IMR-90 (cell line): ENCODE data around the gene ZNF800. TPM values are rescaled to one million over a fixed set of nuclear protein-coding genes. Genes with fewer than 3 reads are reported as not detected.

Experiments used
- ATAC-seq: fragments of 200-7000 bp; cut with Tn5 transposase; 2 replicates; pipeline ENCODE4 v1.9.1; 2020; ENCODE audit warnings: low read depth, mild to moderate bottlenecking, moderate library complexity
- BruUV-seq: library from RNA; stranded (reverse); fragments of 400-500 nt; replicated peaks from 2 replicates; lab custom pipeline; 2021; lab: Mats Ljungman, UMichigan
- CTCF ChIA-PET: fragments of 300-600 bp; formaldehyde crosslinking; extraction: SDS; loops from one replicate; lab custom pipeline; 2021; ENCODE audit warnings: antibody characterized with exemption; lab: Yijun Ruan, JAX
- POLR2A ChIA-PET: fragments of 300-600 bp; sonication (Branson Sonifier 250); formaldehyde crosslinking; loops from one replicate; lab custom pipeline; 2022; ENCODE audit warnings: antibody characterized with exemption; ENCODE audit not compliant: unreplicated experiment; lab: Charles Lee
- DNase-seq: peaks from one replicate; pipeline ENCODE4 v3.0.0; 2013
- H2AFZ ChIP-seq: replicated peaks from 2 replicates; pipeline ENCODE3; 2013; ENCODE audit warnings: low read length, mild to moderate bottlenecking; ENCODE audit not compliant: poor library complexity
- H2AK5ac ChIP-seq: 2 replicates; pipeline ENCODE4 v1.6.1; 2013; ENCODE audit warnings: low read depth, low read length, inconsistent platforms
- H2AK9ac ChIP-seq: replicated peaks from 2 replicates; pipeline ENCODE3; 2013; ENCODE audit warnings: mild to moderate bottlenecking, low read depth, low read length, moderate library complexity; ENCODE audit not compliant: poor library complexity
- H2BK120ac ChIP-seq: 2 replicates; pipeline ENCODE4 v1.6.1; 2013; ENCODE audit warnings: low read depth, low read length, inconsistent platforms
- H2BK15ac ChIP-seq: 3 replicates; pipeline ENCODE4 v1.6.1; 2013; ENCODE audit warnings: low read depth, low read length, inconsistent platforms
- H2BK20ac ChIP-seq: 2 replicates; pipeline ENCODE4 v1.6.1; 2013; ENCODE audit warnings: low read depth, mild to moderate bottlenecking, inconsistent platforms, low read length, moderate library complexity
- H2BK5ac ChIP-seq: 2 replicates; pipeline ENCODE4 v1.6.1; 2013; ENCODE audit warnings: mild to moderate bottlenecking, low read depth, low read length, inconsistent platforms; ENCODE audit not compliant: poor library complexity, severe bottlenecking
- H3K14ac ChIP-seq: replicated peaks from 2 replicates; pipeline ENCODE4 v1.6.1; 2013; ENCODE audit warnings: low read depth, low read length, inconsistent platforms
- H3K18ac ChIP-seq: 2 replicates; pipeline ENCODE4 v1.6.1; 2013; ENCODE audit warnings: low read depth, low read length, control low read depth
- H3K23ac ChIP-seq: 2 replicates; pipeline ENCODE4 v1.6.1; 2013; ENCODE audit warnings: low read depth, low read length, inconsistent platforms
- H3K27ac ChIP-seq: 2 replicates; pipeline ENCODE4 v1.5.1; 2013; ENCODE audit warnings: mild to moderate bottlenecking, control low read depth, low read length; ENCODE audit not compliant: insufficient read depth
- H3K27me3 ChIP-seq: 2 replicates; pipeline ENCODE4 v1.6.1; 2013; ENCODE audit warnings: low read length; ENCODE audit not compliant: control insufficient read depth, insufficient read depth
- H3K36me3 ChIP-seq: 2 replicates; pipeline ENCODE4 v1.6.1; 2013; ENCODE audit warnings: low read length, mixed read lengths; ENCODE audit not compliant: control insufficient read depth, insufficient read depth
- H3K4ac ChIP-seq: 2 replicates; pipeline ENCODE4 v1.6.1; 2013; ENCODE audit warnings: low read depth, low read length, inconsistent platforms
- H3K4me1 ChIP-seq: 2 replicates; pipeline ENCODE4 v1.6.1; 2013; ENCODE audit warnings: low read length, mixed read lengths; ENCODE audit not compliant: control insufficient read depth, insufficient read depth
- H3K4me2 ChIP-seq: 2 replicates; pipeline ENCODE4 v1.6.1; 2013; ENCODE audit warnings: low read depth, mild to moderate bottlenecking, control low read depth, low read length, moderate library complexity
- H3K4me3 ChIP-seq: 2 replicates; pipeline ENCODE4 v1.5.1; 2013; ENCODE audit warnings: low read depth, mild to moderate bottlenecking, control low read depth, low read length, moderate library complexity; ENCODE audit not compliant: insufficient read depth
- H3K56ac ChIP-seq: 2 replicates; pipeline ENCODE4 v1.6.1; 2013; ENCODE audit warnings: low read length, inconsistent platforms; ENCODE audit not compliant: insufficient read depth; ENCODE audit errors: extremely low read depth
- H3K79me1 ChIP-seq, 2 experiments: 2 replicates each; pipeline ENCODE4 v1.6.1; 2013; ENCODE audit warnings: low read length in 2 of 2, inconsistent platforms in 1 of 2, low read depth in 1 of 2
- H3K9ac ChIP-seq: 2 replicates; pipeline ENCODE4 v1.6.1; 2013; ENCODE audit warnings: low read depth, low read length, control low read depth
- H3K9me1 ChIP-seq: 2 replicates; pipeline ENCODE4 v1.6.1; 2013; ENCODE audit warnings: low read length, inconsistent platforms; ENCODE audit not compliant: insufficient read depth
- H3K9me3 ChIP-seq: 2 replicates; pipeline ENCODE4 v1.6.1; 2013; ENCODE audit warnings: low read length; ENCODE audit not compliant: control insufficient read depth, insufficient read depth
- H4K20me1 ChIP-seq: 2 replicates; pipeline ENCODE4 v1.6.1; 2013; ENCODE audit warnings: low read length, inconsistent platforms; ENCODE audit not compliant: insufficient read depth
- H4K5ac ChIP-seq: 2 replicates; pipeline ENCODE4 v1.6.1; 2013; ENCODE audit warnings: mild to moderate bottlenecking, low read depth, low read length, control low read depth
- H4K8ac ChIP-seq, 2 experiments: 2 replicates each; pipeline ENCODE4 v1.6.1; 2013; ENCODE audit warnings: low read depth in 2 of 2, low read length in 2 of 2, control low read depth in 1 of 2, inconsistent platforms in 1 of 2
- H4K91ac ChIP-seq: 2 replicates; pipeline ENCODE4 v1.6.1; 2013; ENCODE audit warnings: low read depth, low read length, inconsistent platforms; ENCODE audit not compliant: insufficient read depth
- BHLHE40 ChIP-seq: fragments of 150-350 bp; IDR thresholded peaks from 2 replicates; pipeline ENCODE4 v1.6.1; 2016; ENCODE audit warnings: mild to moderate bottlenecking, low read depth, low read length
- CEBPB ChIP-seq: IDR thresholded peaks from 2 replicates; pipeline ENCODE4 v1.6.1; 2012; ENCODE audit warnings: low read depth, low read length, improper control_type of control experiment
- CHD1 ChIP-seq: IDR thresholded peaks from 2 replicates; pipeline ENCODE4 v1.6.1; 2012; ENCODE audit warnings: low read depth, low read length, improper control_type of control experiment
- CTCF ChIP-seq: conservative IDR thresholded peaks from 2 replicates; pipeline ENCODE4 v1.5.1; 2012; ENCODE audit warnings: mild to moderate bottlenecking, low read depth, low read length, improper control_type of control experiment
- ELK1 ChIP-seq: fragments of 150-350 bp; IDR thresholded peaks from 2 replicates; pipeline ENCODE4 v1.6.1; 2016; ENCODE audit warnings: low read depth, mild to moderate bottlenecking, low read length, moderate library complexity, borderline replicate concordance
- FOS ChIP-seq: fragments of 150-350 bp; IDR thresholded peaks from 2 replicates; pipeline ENCODE4 v1.6.1; 2016; ENCODE audit warnings: low read depth, low read length
- MAFK ChIP-seq: IDR thresholded peaks from 2 replicates; pipeline ENCODE4 v1.6.1; 2012; ENCODE audit warnings: low read depth, low read length, improper control_type of control experiment
- MAZ ChIP-seq: IDR thresholded peaks from 2 replicates; pipeline ENCODE4 v1.6.1; 2012; ENCODE audit warnings: low read depth, mild to moderate bottlenecking, low read length, improper control_type of control experiment, moderate library complexity, borderline replicate concordance
- MXI1 ChIP-seq: IDR thresholded peaks from 2 replicates; pipeline ENCODE4 v1.6.1; 2012; ENCODE audit warnings: low read depth, mild to moderate bottlenecking, low read length, moderate library complexity, borderline replicate concordance
- NFE2L2 ChIP-seq: fragments of 150-350 bp; IDR thresholded peaks from 2 replicates; pipeline ENCODE4 v1.6.1; 2016; ENCODE audit warnings: low read depth, mild to moderate bottlenecking, low read length
- POLR2A ChIP-seq: IDR thresholded peaks from 2 replicates; pipeline ENCODE4 v1.6.1; 2012; ENCODE audit warnings: mild to moderate bottlenecking, low read depth, low read length
- RAD21 ChIP-seq: IDR thresholded peaks from 2 replicates; pipeline ENCODE4 v1.6.1; 2012; ENCODE audit warnings: low read length, improper control_type of control experiment
- RCOR1 ChIP-seq: IDR thresholded peaks from 2 replicates; pipeline ENCODE4 v1.6.1; 2012; ENCODE audit warnings: mild to moderate bottlenecking, low read length, improper control_type of control experiment; ENCODE audit not compliant: insufficient replicate concordance
- RFX5 ChIP-seq: IDR thresholded peaks from 2 replicates; pipeline ENCODE4 v1.8.0; 2012; ENCODE audit warnings: low read depth, mild to moderate bottlenecking, low read length, moderate library complexity
- SMC3 ChIP-seq: fragments of 150-350 bp; IDR thresholded peaks from 2 replicates; pipeline ENCODE4 v1.6.1; 2016; ENCODE audit warnings: low read depth, mild to moderate bottlenecking, antibody characterized with exemption, low read length, moderate library complexity
- USF2 ChIP-seq: fragments of 150-350 bp; IDR thresholded peaks from 2 replicates; pipeline ENCODE4 v1.6.1; 2017; ENCODE audit warnings: mild to moderate bottlenecking, antibody characterized with exemption, low read length, low read depth
- WGBS, 2 experiments: methylation state at CpG; one replicate each; pipeline versions ENCODE4 v1.1.5 to v1.1.7; 2013; ENCODE audit warnings: missing lambda C conversion rate in 2 of 2; ENCODE audit not compliant: insufficient read length in 1 of 2; ENCODE audit errors: extremely low coverage in 2 of 2; 5-methylcytosine and 5-hydroxymethylcytosine counted together
- dilution Hi-C: fragments of 300-500 bp; cut with HindIII; formaldehyde crosslinking; loops from one replicate; pipeline ENCODE4 v1.14.3; 2018; ENCODE audit warnings: low sequenced_read_pairs; ENCODE audit not compliant: unreplicated experiment
- in situ Hi-C: fragments of 300-500 bp; cut with MboI; formaldehyde crosslinking; loops from 3 replicates; pipeline ENCODE4 v1.14.3; 2019; ENCODE audit warnings: low sequenced_read_pairs, inconsistent platforms, mixed read lengths
- intact Hi-C: fragments of 100-400 bp; cut with micrococcal nuclease; formaldehyde crosslinking; loops from 2 replicates; pipeline ENCODE4 v1.10.0; 2022
- polyA plus RNA-seq, 3 experiments: library from polyadenylated mRNA; depleted of rRNA; stranded (reverse); fragments of >200 nt; gene quantifications; 2 replicates each; pipeline ENCODE4 v1.2.3, GENCODE V29; 2012; ENCODE audit warnings: low replicate concordance in 1 of 3
- total RNA-seq: library from RNA; depleted of rRNA; stranded (reverse); fragments of >200 nt; gene quantifications from 2 replicates; pipeline ENCODE4 v1.2.3, GENCODE V29; 2012

ZNF800 gene
- total and polyA plus RNA-seq, 2 of the 4 experiments (the other 2 are of a cell fraction): 6.9 to 13.1 TPM

GRCh38 chr7:127379642-127380041, 12.9 kb downstream of the ZNF800 start:
- Histone ChIP-seq H3K56ac (no peak overlapping the region), H3K23ac (no peak overlapping the region), H3K18ac (no peak overlapping the region), H3K9ac (no peak overlapping the region), H2BK15ac (no peak overlapping the region), H3K14ac (no peak overlapping the region), H3K9me3 (no peaks in the 10 kb centered on the region), H2BK20ac (no peak overlapping the region), H4K5ac (no peak overlapping the region), H3K27me3 (no peaks in the 10 kb centered on the region), H3K4me3 (no peak overlapping the region), H4K8ac (no peak overlapping the region), H3K27ac (no peak overlapping the region), H3K4ac (no peak overlapping the region), H2AK9ac (no peak overlapping the region), H2BK120ac (no peak overlapping the region), H4K91ac (no peak overlapping the region), H4K20me1 (peaks cover 3% of the 10 kb centered on the region; the same call in 1 of the 2 replicates), H3K79me1 (peaks cover 9 to 13% of the 10 kb centered on the region in 2 experiments), H2BK5ac (no peak overlapping the region), H3K4me2 (no peak overlapping the region), H3K9me1 (no peaks in the 10 kb centered on the region), H3K4me1 (no peaks in the 10 kb centered on the region), H2AK5ac (no peak overlapping the region), H3K36me3 (peaks cover 6% of the 10 kb centered on the region; the same call in 1 of the 2 replicates), H2AFZ (no peak overlapping the region)
- intact Hi-C loops: loop anchor here (10.0 kb wide), 1 partner anchor 835 kb away; no protein-coding TSS in a partner anchor
- no peak for TF ChIP-seq RFX5
- no peak for TF ChIP-seq BHLHE40
- TF ChIP-seq MXI1: no peak
- no peak for TF ChIP-seq NFE2L2
- no peak for TF ChIP-seq CTCF
- no peak for TF ChIP-seq RCOR1
- no peak for TF ChIP-seq ELK1
- no peak for TF ChIP-seq CHD1
- TF ChIP-seq FOS: no peak
- TF ChIP-seq CEBPB: no peak
- TF ChIP-seq SMC3: no peak
- TF ChIP-seq MAZ: no peak
- TF ChIP-seq MAFK: no peak
- no peak for TF ChIP-seq USF2
- TF ChIP-seq POLR2A: no peak
- no peak for TF ChIP-seq RAD21
- ATAC-seq (no peak), DNase-seq (no peak)
- no CpG with 5 or more reads among the region's 2 CpGs for WGBS, 2 experiments
- no TSS peak for BruUV-seq
- dilution Hi-C loops: no loop called here
- ChIA-PET POLR2A (no interaction called here), CTCF (no interaction called here)
- in situ Hi-C loops: no loop called here
